ENCODE data around the gene RCAN2. TPM values are rescaled to one million over a fixed set of nuclear protein-coding genes. Genes with fewer than 3 reads are reported as not detected.

RCAN2 gene
- total and polyA plus RNA-seq, 2 donors (not counting 3 experiments of a cell fraction or from before 2014, with no cell fraction given): 0.07 to 0.33 TPM

DNA sequence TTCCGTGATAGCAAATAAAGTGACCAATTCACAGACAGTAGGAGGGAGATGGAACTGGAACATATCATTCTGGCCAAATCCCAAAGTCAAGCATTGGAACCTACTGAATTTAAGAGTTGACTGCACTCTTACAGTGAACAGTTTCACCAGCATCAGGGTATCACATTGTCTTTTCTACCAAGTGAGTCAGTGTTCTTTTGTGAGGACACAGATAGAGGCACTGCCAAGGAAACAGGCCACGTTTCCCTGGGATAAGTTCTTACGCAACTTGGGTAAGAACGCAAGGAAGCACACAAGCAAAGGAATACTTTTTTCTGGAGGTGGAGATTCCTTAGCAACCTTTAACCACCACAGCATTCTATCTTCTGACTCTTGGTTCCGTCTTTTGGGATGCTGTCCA, 291.9 kb downstream of the RCAN2 start:
- H3K36me3 ChIP-seq (ENCODE audit: control insufficient read depth in 2 of 2, extremely low read depth in 1 of 2, insufficient read depth in 2 of 2, low read length in 2 of 2): no peaks in the 10 kb centered on the region
- intact Hi-C loops (cut with micrococcal nuclease): no loop called here
- H3K27ac ChIP-seq (ENCODE audit: insufficient read depth, low read depth, low read length): no peak overlapping the region
- H3K27me3 ChIP-seq (ENCODE audit: control insufficient read depth in 2 of 2, insufficient read depth in 2 of 2, low read length in 2 of 2): no peaks in the 10 kb centered on the region
- H3K9me1 ChIP-seq (replicated peaks; ENCODE audit: control insufficient read depth, extremely low read depth, insufficient read depth, low read length): no peaks in the 10 kb centered on the region
- H3K4me1 ChIP-seq (ENCODE audit: control insufficient read depth, extremely low read depth, insufficient read depth, low read length): no peaks in the 10 kb centered on the region
- H4K20me1 ChIP-seq (replicated peaks; ENCODE audit: control insufficient read depth, extremely low read depth, insufficient read depth, low read length): no peaks in the 10 kb centered on the region
- no peak overlapping the region for H3K4me2 ChIP-seq (ENCODE audit: insufficient read depth, low read length)
- BruUV-seq (replicated peaks): no TSS peak
- H3K9me3 ChIP-seq (replicated peaks; ENCODE audit: control insufficient read depth, insufficient read depth, low read length): no peaks in the 10 kb centered on the region
- H2AFZ ChIP-seq (ENCODE audit: low read depth, low read length): no peak overlapping the region
- dilution Hi-C loops (cut with MboI; ENCODE audit: extremely low pct_ligation_motif_present, low sequenced_read_pairs): no loop called here
- no peak for TF ChIP-seq EZH2 (IDR thresholded peaks at IDR 0.05; ENCODE audit: borderline replicate concordance, low read depth, low read length, severe bottlenecking)
- no peak for TF ChIP-seq POLR2AphosphoS5 (IDR thresholded peaks at IDR 0.05; ENCODE audit: insufficient read depth, low read depth, low read length)
- TF ChIP-seq MYC (IDR thresholded peaks at IDR 0.05; ENCODE audit: low read depth, low read length): no peak
- TF ChIP-seq GATA2 (IDR thresholded peaks at IDR 0.05; ENCODE audit: insufficient read depth, insufficient read length, low read depth, low read length): no peak
- TF ChIP-seq FOS (IDR thresholded peaks at IDR 0.05; ENCODE audit: borderline replicate concordance, insufficient read depth, low read length): no peak
- TF ChIP-seq, protein P1, sequence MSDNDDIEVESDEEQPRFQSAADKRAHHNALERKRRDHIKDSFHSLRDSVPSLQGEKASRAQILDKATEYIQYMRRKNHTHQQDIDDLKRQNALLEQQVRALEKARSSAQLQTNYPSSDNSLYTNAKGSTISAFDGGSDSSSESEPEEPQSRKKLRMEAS (IDR thresholded peaks at IDR 0.05; ENCODE audit: insufficient read depth, insufficient read length): no peak
- TF ChIP-seq, protein P2, sequence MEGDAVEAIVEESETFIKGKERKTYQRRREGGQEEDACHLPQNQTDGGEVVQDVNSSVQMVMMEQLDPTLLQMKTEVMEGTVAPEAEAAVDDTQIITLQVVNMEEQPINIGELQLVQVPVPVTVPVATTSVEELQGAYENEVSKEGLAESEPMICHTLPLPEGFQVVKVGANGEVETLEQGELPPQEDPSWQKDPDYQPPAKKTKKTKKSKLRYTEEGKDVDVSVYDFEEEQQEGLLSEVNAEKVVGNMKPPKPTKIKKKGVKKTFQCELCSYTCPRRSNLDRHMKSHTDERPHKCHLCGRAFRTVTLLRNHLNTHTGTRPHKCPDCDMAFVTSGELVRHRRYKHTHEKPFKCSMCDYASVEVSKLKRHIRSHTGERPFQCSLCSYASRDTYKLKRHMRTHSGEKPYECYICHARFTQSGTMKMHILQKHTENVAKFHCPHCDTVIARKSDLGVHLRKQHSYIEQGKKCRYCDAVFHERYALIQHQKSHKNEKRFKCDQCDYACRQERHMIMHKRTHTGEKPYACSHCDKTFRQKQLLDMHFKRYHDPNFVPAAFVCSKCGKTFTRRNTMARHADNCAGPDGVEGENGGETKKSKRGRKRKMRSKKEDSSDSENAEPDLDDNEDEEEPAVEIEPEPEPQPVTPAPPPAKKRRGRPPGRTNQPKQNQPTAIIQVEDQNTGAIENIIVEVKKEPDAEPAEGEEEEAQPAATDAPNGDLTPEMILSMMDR (IDR thresholded peaks at IDR 0.05; ENCODE audit: extremely low read depth in 1 of 2, insufficient read depth in 1 of 2, low read depth in 1 of 2, low read length in 2 of 2): no peak
- no peak for TF ChIP-seq POLR2A (IDR thresholded peaks at IDR 0.05; ENCODE audit: low read depth, low read length)
- H3K79me2 ChIP-seq (ENCODE audit: control insufficient read depth, insufficient read depth, low read length): no peaks in the 10 kb centered on the region
- ChIA-PET CTCF (no interaction called here), POLR2A (no interaction called here)
- no peak overlapping the region for H3K4me3 ChIP-seq (replicated peaks in 1 of 3; ENCODE audit: insufficient read depth in 1 of 3, low read depth in 1 of 3, low read length in 3 of 3)
- FAIRE-seq (no peak), DNase-seq (ENCODE audit: low read depth, low spot score) (no peak)
- no peak overlapping the region for H3K9ac ChIP-seq (replicated peaks; ENCODE audit: extremely low read depth, insufficient read depth, low read length)
